SK-N-MC (cell line): Measurements from ENCODE around the gene DGCR2.

ENCODE experiments used
- EZH2 ChIP-seq: fragments of 200-600 bp; sonication (generic); IDR thresholded peaks from one replicate; pipeline ENCODE4 v1.6.1; 2017; ENCODE audit warnings: antibody characterized with exemption
- FOXP2 ChIP-seq: optimal IDR thresholded peaks from 2 replicates; pipeline ENCODE3; 2011; ENCODE audit warnings: mild to moderate bottlenecking, moderate library complexity; ENCODE audit not compliant: insufficient read depth; ENCODE audit errors: extremely low read length, control extremely low read depth

DNA sequence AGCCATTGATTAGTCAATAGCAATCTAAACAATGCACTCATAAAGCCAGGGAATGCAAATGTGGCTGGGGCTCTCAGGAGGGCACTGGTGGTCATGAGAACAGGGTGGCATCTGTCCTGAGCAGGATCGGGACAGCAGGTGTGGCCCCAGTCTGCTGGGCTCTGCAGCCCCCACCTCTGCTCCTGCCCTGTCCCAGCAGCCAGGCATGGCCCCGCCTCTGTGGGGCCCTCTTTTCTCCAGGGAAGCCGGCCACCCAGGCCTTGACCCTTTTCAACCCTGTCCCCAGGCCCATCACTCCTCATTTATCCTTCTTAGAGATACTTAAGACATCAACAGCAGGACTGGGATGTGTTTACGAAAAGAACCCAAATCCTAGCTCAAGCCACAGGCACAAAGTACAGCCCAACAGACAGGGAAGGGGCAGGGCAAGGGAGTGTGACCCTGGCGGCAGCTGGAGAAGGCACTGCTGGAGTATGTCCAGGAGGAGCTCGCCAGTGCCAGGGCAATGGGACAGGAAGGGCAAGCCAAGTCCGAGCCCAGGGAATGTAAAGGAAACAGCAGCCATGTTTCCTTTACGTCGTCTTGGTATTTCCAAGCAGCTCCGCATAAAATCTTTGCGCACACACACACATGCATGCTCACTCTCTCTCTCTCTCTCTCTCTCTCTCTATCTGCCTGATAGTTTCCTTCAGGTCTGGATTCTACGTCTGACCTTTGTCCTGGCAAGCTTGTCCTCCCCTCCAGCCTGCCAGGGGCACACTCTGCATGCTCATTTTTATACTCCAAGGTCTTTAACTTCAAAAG is 59.9 kb downstream of the DGCR2 start:
- TF ChIP-seq EZH2 (no peak), FOXP2 (no peak)
